Keratinocyte (primary cell): ENCODE results near the gene MAN1C1.

Source experiments
- EZH2 ChIP-seq: IDR thresholded peaks from one replicate; pipeline ENCODE4 v1.6.1; 2012; ENCODE audit warnings: inconsistent platforms, mild to moderate bottlenecking, low read length, moderate library complexity
- TF ChIP-seq, protein P1 (sequence below), 3 experiments: IDR thresholded peaks in 1 of 3; conservative IDR thresholded peaks in 1 of 3; optimal IDR thresholded peaks in 1 of 3; 2 replicates in 2 of 3; 3 replicates in 1 of 3; pipeline versions ENCODE3 to v1.5.1; 2011; ENCODE audit warnings: low read length in 3 of 3, mild to moderate bottlenecking in 3 of 3, moderate library complexity in 2 of 3, control low read depth in 1 of 3, inconsistent platforms in 1 of 3; ENCODE audit not compliant: insufficient read depth in 2 of 3; ENCODE audit errors: extremely low read depth in 1 of 3

DNA sequence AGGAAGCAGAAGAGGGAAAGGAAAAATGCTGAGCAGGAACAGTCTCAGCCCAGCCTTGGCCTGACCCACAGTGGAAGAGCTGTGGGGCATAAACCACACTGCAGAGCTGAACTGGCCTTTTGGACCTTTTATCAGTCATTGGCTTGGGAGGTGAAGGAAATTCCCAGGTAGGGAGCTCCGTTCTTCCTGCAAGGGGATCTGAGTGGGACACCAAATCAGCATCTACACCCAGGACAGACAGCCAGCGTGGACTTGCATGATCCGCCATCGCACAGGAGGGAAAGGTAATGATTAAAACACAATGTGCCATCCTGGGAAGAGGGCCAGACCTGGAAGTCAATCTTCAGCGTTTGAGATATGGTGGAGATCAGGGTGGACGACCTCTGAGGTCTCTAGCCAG is 202.0 kb downstream of the MAN1C1 start:
- TF ChIP-seq, protein P1, sequence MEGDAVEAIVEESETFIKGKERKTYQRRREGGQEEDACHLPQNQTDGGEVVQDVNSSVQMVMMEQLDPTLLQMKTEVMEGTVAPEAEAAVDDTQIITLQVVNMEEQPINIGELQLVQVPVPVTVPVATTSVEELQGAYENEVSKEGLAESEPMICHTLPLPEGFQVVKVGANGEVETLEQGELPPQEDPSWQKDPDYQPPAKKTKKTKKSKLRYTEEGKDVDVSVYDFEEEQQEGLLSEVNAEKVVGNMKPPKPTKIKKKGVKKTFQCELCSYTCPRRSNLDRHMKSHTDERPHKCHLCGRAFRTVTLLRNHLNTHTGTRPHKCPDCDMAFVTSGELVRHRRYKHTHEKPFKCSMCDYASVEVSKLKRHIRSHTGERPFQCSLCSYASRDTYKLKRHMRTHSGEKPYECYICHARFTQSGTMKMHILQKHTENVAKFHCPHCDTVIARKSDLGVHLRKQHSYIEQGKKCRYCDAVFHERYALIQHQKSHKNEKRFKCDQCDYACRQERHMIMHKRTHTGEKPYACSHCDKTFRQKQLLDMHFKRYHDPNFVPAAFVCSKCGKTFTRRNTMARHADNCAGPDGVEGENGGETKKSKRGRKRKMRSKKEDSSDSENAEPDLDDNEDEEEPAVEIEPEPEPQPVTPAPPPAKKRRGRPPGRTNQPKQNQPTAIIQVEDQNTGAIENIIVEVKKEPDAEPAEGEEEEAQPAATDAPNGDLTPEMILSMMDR (optimal IDR thresholded peaks at IDR 0.05 in 1 of 3, IDR thresholded peaks at IDR 0.05 in 1 of 3, conservative IDR thresholded peaks at IDR 0.05 in 1 of 3; ENCODE audit: extremely low read depth in 1 of 3, insufficient read depth in 2 of 3, low read length in 3 of 3) = no peak
- TF ChIP-seq EZH2 = no peak
